ENCODE results near the gene MLX.
"Not testable (repeated sequence)": the region's sequence is repeated elsewhere in the genome, so short reads cannot be mapped to it uniquely, and the experiment has no call there.

MLX gene

DNA sequence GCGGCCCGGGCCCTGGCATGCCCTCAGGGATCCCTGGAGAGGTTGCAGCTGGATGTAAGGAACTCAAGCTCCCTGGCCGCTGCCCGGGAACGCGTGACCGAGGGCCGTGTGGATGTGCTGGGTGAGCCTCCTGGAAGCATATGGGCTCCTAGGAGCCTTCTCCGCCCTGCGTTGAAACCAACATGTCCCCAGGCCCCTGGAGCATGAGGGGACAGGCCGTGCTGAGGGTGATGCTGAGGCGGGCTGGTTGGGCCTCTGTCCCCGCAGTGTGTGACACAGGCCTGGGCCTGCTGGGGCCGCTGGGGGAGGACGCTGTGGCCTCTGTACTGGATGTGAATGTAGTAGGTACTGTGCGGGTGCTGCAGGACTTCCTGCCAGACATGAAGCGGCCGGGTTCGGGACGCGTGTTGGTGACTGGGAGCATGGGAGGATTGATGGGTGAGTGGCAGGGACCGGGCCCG, 19.9 kb upstream of the MLX start:
- Histone ChIP-seq H3K27me3 (ENCODE audit: insufficient read depth, low read length) (no peaks in the 10 kb centered on the region), H3K36me3 (ENCODE audit: insufficient read depth, low read length) (0 out of 2 replicates have a peak, but pooled peaks cover 5% of the 10 kb centered on the region), H3K27ac (ENCODE audit: low read depth, low read length) (no peak overlapping the region), H2AFZ (ENCODE audit: low read length, unreplicated experiment) (no peak overlapping the region), H3K4me3 (ENCODE audit: low read depth, low read length) (no peak overlapping the region), H3K4me1 (ENCODE audit: control insufficient read depth, insufficient read depth, low read length, unreplicated experiment) (no peaks in the 10 kb centered on the region), H3K79me2 (ENCODE audit: control insufficient read depth, insufficient read depth, low read length, unreplicated experiment) (no peaks in the 10 kb centered on the region)

DNA sequence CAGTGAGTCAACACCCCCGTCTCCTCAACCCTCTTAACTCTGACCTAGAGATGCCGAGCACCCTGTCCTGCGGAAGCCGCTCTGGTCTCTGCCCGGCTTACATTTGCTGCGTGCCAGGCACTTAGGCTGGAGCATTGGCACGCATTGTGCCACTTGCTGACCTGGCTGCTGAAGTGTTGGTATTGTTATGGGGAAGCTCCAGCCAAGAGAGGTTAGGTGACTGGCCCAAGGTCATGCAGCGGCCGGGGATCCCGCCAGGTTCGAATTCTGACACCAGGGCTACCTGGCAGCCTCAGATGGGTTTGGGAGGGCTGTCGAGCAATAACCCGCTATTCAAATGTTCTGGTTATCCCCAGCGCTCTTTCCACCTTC, 19.2 kb upstream of the MLX start:
- no peaks in the 10 kb centered on the region for H3K79me2 ChIP-seq (ENCODE audit: control insufficient read depth, insufficient read depth, low read length, unreplicated experiment)
- no peaks in the 10 kb centered on the region for H3K27me3 ChIP-seq (ENCODE audit: insufficient read depth, low read length)
- no peak overlapping the region for H3K4me3 ChIP-seq (ENCODE audit: low read depth, low read length)
- no peaks in the 10 kb centered on the region for H3K4me1 ChIP-seq (ENCODE audit: control insufficient read depth, insufficient read depth, low read length, unreplicated experiment)
- H2AFZ ChIP-seq (ENCODE audit: low read length, unreplicated experiment), result no peak overlapping the region
- no peak overlapping the region for H3K27ac ChIP-seq (ENCODE audit: low read depth, low read length)
- 0 out of 2 replicates have a peak, but pooled peaks cover 5% of the 10 kb centered on the region for H3K36me3 ChIP-seq (ENCODE audit: insufficient read depth, low read length)

DNA sequence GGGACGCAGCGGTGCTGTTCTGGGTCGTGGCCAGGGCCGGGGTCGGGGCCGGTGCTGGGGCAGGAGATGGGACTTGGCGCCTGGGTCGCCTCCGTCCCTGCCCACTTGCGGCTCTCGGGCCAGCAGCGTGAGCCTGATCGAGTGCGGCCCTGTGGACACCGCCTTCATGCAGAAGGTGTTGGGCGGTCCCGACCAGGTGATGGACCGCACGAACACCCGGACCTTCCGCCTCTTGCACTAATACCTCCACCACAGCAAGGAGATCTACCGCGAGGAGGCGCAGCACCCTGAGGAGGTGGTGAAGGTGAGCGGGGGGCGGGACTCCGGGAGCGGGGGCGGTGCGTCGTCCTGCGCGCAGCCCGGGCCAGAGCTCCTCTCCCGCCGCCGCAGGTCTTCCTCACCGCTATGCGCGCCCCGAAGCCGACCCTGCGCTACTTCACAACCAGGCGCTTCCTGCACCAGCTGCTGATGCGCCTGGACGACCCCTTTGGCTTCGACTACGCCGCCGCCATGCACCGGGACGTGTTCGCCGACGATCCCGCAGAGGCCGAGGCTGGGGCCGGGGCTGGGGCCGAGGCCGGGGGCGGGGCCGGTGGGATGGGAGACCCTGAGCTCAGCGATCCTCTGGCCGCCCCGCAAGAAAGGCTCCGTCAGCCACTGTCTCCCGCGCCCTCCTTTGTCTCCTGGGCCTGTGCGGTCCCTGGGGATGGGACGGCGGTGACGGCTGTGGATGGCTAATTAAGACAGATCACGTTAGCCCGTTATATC, 18.6 kb upstream of the MLX start:
- Histone ChIP-seq H2AFZ (ENCODE audit: low read length, unreplicated experiment) (no peak overlapping the region), H3K79me2 (ENCODE audit: control insufficient read depth, insufficient read depth, low read length, unreplicated experiment) (peaks cover 5% of the 10 kb centered on the region), H3K4me3 (ENCODE audit: low read depth, low read length) (no peak overlapping the region; the same call in 1 of the 2 replicates), H3K27me3 (ENCODE audit: insufficient read depth, low read length) (no peaks in the 10 kb centered on the region), H3K27ac (ENCODE audit: low read depth, low read length) (no peak overlapping the region), H3K4me1 (ENCODE audit: control insufficient read depth, insufficient read depth, low read length, unreplicated experiment) (no peaks in the 10 kb centered on the region), H3K36me3 (ENCODE audit: insufficient read depth, low read length) (0 out of 2 replicates have a peak, but pooled peaks cover 4% of the 10 kb centered on the region)

DNA sequence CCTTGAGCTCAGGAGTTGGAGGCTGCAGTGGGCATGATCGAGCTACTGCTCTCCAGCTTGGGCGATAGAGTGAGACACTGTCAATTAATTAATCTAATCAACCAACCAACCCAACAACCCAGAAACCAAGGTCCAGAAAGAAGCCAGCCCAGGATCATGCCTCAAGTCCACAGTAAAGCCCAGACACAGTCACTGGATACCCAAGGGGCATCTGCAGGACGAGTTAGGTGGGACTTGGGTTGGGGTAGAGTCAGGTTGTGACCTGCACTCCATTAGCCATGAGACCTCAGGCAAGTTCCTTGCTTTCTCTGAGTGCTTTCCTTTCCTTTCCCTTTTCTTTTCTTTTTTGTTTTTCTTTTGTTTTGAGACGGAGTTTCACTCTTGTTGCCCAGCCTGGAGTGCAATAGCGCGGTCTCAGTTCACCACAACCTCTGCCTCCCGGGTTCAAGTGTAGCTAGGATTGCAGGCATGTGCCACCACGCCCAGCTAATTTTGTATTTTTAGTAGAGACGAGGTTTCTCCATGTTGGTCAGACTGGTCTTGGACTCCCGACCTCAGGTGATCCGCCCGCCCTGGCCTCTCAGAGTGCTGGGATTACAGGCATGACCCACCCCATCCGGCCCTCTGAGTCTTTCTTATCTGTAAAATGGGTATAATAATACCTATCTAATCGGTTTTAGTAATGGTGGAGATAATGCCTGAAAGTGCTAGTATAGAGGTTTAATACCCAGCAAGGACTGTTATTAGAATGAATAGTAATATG, 17.7 kb upstream of the MLX start:
- no peaks in the 10 kb centered on the region for H3K27me3 ChIP-seq (ENCODE audit: insufficient read depth, low read length)
- H3K36me3 ChIP-seq (ENCODE audit: insufficient read depth, low read length), result no peaks in the 10 kb centered on the region
- no peak overlapping the region for H2AFZ ChIP-seq (ENCODE audit: low read length, unreplicated experiment)
- peaks cover 5% of the 10 kb centered on the region for H3K79me2 ChIP-seq (ENCODE audit: control insufficient read depth, insufficient read depth, low read length, unreplicated experiment)
- H3K4me3 ChIP-seq (ENCODE audit: low read depth, low read length), result no peak overlapping the region
- peaks cover 7% of the 10 kb centered on the region for H3K4me1 ChIP-seq (ENCODE audit: control insufficient read depth, insufficient read depth, low read length, unreplicated experiment)
- no peak overlapping the region for H3K27ac ChIP-seq (ENCODE audit: low read depth, low read length)

DNA sequence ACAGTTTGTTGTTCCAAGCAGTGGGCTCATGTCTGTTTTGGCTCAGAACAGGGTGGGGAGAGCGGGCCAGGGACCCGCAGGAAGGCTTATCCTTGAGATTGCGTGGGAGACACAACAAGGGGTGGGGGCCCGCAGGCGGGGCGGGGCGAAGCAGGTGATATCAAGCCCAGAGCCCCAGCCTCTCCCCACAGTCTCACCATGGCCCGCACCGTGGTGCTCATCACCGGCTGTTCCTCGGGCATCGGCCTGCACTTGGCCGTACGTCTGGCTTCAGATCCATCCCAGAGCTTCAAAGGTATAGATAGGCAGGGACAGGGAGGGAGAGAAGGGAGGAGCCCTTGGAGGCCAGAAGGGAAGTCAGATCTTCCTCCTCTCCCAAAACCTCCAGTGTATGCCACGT, 14.2 kb upstream of the MLX start, which contains the start of gene HSD17B1:
HSD17B1 (plus strand) TSS at position 188 of the 400 bp plus-strand sequence; CDS start at position 199, 11 bp downstream.
- not testable (repeated sequence) for H3K27me3 ChIP-seq (ENCODE audit: insufficient read depth, low read length); H3K36me3 ChIP-seq (ENCODE audit: insufficient read depth, low read length); H3K4me1 ChIP-seq (ENCODE audit: control insufficient read depth, insufficient read depth, low read length, unreplicated experiment); H3K27ac ChIP-seq (ENCODE audit: low read depth, low read length); H3K79me2 ChIP-seq (ENCODE audit: control insufficient read depth, insufficient read depth, low read length, unreplicated experiment); H2AFZ ChIP-seq (ENCODE audit: low read length, unreplicated experiment)
- peak within 1 kb of the TSS; percentile 90 for H3K4me3 ChIP-seq (ENCODE audit: low read depth, low read length)

DNA sequence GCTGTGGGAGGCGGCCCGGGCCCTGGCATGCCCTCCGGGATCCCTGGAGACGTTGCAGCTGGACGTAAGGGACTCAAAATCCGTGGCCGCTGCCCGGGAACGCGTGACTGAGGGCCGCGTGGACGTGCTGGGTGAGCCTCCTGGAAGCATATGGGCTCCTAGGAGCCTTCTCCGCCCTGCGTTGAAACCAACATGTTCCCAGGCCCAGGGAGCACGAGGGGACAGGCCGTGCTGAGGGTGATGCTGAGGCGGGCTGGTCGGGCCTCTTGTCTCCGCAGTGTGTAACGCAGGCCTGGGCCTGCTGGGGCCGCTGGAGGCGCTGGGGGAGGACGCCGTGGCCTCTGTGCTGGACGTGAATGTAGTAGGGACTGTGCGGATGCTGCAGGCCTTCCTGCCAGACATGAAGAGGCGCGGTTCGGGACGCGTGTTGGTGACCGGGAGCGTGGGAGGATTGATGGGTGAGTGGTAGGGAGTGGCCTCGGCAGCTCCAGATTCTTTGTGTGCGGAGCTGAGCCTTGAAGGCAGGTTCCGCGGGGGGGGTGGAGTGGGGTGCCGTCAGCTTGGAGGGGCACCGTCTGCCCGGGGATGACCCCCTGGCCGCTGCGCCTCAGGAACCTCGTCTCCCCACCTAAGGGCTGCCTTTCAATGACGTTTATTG, 13.6 kb upstream of the MLX start:
- Histone ChIP-seq H3K4me1 (ENCODE audit: control insufficient read depth, insufficient read depth, low read length, unreplicated experiment) (peaks cover 7% of the 10 kb centered on the region), H3K79me2 (ENCODE audit: control insufficient read depth, insufficient read depth, low read length, unreplicated experiment) (peaks cover 5% of the 10 kb centered on the region), H3K36me3 (ENCODE audit: insufficient read depth, low read length) (no peaks in the 10 kb centered on the region), H2AFZ (ENCODE audit: low read length, unreplicated experiment) (no peak overlapping the region), H3K4me3 (ENCODE audit: low read depth, low read length) (peak overlapping the region; percentile 90), H3K27ac (ENCODE audit: low read depth, low read length) (no peak overlapping the region), H3K27me3 (ENCODE audit: insufficient read depth, low read length) (no peaks in the 10 kb centered on the region)

DNA sequence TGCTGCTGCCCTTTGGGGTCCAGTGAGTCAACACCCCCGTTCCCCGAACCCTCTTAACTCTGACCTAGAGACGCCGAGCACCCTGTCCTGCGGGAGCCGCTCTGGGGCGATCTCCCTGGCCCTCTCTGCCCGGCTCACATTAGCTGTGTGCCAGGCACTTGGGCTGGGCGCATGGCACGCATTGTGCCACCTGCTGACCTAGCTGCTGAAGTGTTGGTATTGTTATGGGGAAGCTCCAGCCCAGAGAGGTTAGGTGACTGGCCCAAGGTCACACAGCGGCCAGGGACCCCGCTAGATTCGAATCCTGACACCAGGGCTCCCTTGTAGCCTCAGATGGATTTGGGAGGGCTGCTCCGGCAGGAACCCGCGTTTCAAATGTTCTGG, 13.0 kb upstream of the MLX start:
- Histone ChIP-seq H3K4me1 (ENCODE audit: control insufficient read depth, insufficient read depth, low read length, unreplicated experiment) (peaks cover 7% of the 10 kb centered on the region), H3K27me3 (ENCODE audit: insufficient read depth, low read length) (no peaks in the 10 kb centered on the region), H2AFZ (ENCODE audit: low read length, unreplicated experiment) (no peak overlapping the region), H3K4me3 (ENCODE audit: low read depth, low read length) (peak overlapping the region; percentile 90), H3K36me3 (ENCODE audit: insufficient read depth, low read length) (no peaks in the 10 kb centered on the region), H3K79me2 (ENCODE audit: control insufficient read depth, insufficient read depth, low read length, unreplicated experiment) (peaks cover 5% of the 10 kb centered on the region), H3K27ac (ENCODE audit: low read depth, low read length) (no peak overlapping the region)

DNA sequence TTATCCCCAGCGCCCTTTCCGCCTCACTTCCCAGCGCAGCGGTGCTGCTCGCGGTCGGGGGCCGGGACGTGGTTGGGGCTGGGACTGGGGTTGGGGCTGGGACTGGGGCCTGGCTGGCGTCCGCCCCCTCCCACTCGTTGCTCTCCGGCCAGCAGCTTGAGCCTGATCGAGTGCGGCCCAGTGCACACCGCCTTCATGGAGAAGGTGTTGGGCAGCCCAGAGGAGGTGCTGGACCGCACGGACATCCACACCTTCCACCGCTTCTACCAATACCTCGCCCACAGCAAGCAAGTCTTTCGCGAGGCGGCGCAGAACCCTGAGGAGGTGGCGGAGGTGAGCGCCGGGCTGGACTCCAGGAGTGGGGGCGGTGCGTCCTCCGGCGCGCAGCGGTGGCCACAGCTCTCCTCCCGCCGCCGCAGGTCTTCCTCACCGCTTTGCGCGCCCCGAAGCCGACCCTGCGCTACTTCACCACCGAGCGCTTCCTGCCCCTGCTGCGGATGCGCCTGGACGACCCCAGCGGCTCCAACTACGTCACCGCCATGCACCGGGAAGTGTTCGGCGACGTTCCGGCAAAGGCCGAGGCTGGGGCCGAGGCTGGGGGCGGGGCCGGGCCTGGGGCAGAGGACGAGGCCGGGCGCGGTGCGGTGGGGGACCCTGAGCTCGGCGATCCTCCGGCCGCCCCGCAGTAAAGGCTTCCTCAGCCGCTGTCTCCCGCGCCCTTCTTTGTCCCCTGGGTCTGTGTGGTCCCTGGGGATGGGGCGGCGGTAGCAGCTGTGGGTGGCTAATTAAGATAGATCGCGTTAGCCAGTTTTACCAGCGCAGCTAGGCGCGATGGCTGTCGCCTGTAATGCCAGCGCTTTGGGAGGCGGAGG, 12.4 kb upstream of the MLX start:
- peak overlapping the region; percentile 90 for H3K4me3 ChIP-seq (ENCODE audit: low read depth, low read length)
- peak overlapping the region; percentile 55 for H2AFZ ChIP-seq (ENCODE audit: low read length, unreplicated experiment)
- no peaks in the 10 kb centered on the region for H3K27me3 ChIP-seq (ENCODE audit: insufficient read depth, low read length)
- H3K27ac ChIP-seq (ENCODE audit: low read depth, low read length), result peak overlapping the region; percentile 21; the same call in 1 of the 2 replicates
- H3K79me2 ChIP-seq (ENCODE audit: control insufficient read depth, insufficient read depth, low read length, unreplicated experiment), result peaks cover 5% of the 10 kb centered on the region
- peaks cover 7% of the 10 kb centered on the region for H3K4me1 ChIP-seq (ENCODE audit: control insufficient read depth, insufficient read depth, low read length, unreplicated experiment)
- no peaks in the 10 kb centered on the region for H3K36me3 ChIP-seq (ENCODE audit: insufficient read depth, low read length)

DNA sequence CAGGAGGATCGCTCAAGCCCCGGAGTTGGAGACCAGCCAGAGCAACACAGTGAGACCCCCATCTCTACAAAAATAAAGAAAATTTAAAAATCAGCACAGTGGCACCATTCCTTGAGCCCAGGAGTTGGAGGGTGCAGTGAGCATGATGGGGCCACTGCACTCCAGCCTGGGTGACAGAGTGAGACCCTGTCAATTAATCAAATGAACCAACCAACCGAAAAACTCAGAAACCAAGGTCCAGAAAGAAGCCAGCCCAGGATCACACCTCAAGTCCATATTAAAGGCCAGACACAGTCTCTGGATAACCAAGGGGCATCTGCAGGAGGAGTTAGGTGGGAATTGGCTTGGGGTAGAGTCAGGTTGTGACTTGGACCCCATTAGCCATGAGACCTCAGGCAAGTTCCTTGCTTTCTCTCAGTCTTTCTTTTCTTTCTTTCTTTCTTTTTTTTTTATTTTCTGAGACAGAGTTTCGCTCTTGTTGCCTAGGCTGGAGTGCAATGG, 11.7 kb upstream of the MLX start:
- Histone ChIP-seq H2AFZ (ENCODE audit: low read length, unreplicated experiment) (peak overlapping the region; percentile 55), H3K27ac (ENCODE audit: low read depth, low read length) (peak overlapping the region; percentile 21; the same call in 1 of the 2 replicates), H3K27me3 (ENCODE audit: insufficient read depth, low read length) (no peaks in the 10 kb centered on the region), H3K4me3 (ENCODE audit: low read depth, low read length) (peak overlapping the region; percentile 90), H3K4me1 (ENCODE audit: control insufficient read depth, insufficient read depth, low read length, unreplicated experiment) (peaks cover 7% of the 10 kb centered on the region), H3K36me3 (ENCODE audit: insufficient read depth, low read length) (no peaks in the 10 kb centered on the region), H3K79me2 (ENCODE audit: control insufficient read depth, insufficient read depth, low read length, unreplicated experiment) (peaks cover 5% of the 10 kb centered on the region)
